Measurements from ENCODE around the gene FASTKD3. TPM values are rescaled to one million over a fixed set of nuclear protein-coding genes. Genes with fewer than 3 reads are reported as not detected.

The FASTKD3 gene
- total and polyA plus RNA-seq, 10 of the 15 experiments (the other 5 are each of a cell fraction or from before 2014, with no cell fraction given), result 12.1 to 59.6 (median 25.3) TPM

GRCh38 chr5:7845557-7845956 lies 23.3 kb downstream of the FASTKD3 start:
- Histone ChIP-seq H2AFZ (ENCODE audit: control insufficient read depth, low read depth, low read length) (no peak overlapping the region), H3K36me3 (ENCODE audit: control insufficient read depth in 2 of 2, insufficient read depth in 2 of 2, low read length in 1 of 2) (no peaks in the 10 kb centered on the region), H4K20me1 (ENCODE audit: control insufficient read depth, insufficient read depth) (no peaks in the 10 kb centered on the region), H3K27me3 (replicated peaks in 1 of 2; ENCODE audit: control insufficient read depth in 2 of 2, insufficient read depth in 2 of 2, low read length in 1 of 2) (peaks cover 0 to 9% of the 10 kb centered on the region in 2 experiments; a peak in 2 of 4 replicates), H3K27ac (ENCODE audit: control insufficient read depth, insufficient read depth) (no peak overlapping the region), H3K4me3 (no peak overlapping the region), H3K4me2 (ENCODE audit: control insufficient read depth, insufficient read depth) (no peak overlapping the region), H3K79me2 (ENCODE audit: control insufficient read depth, insufficient read depth, low read length) (no peaks in the 10 kb centered on the region), H3K4me1 (ENCODE audit: control insufficient read depth, insufficient read depth, low read length) (no peaks in the 10 kb centered on the region), H3K9ac (ENCODE audit: control insufficient read depth, insufficient read depth, low read length) (no peak overlapping the region), H3K9me3 (replicated peaks; ENCODE audit: control insufficient read depth, insufficient read depth, low read length) (no peaks in the 10 kb centered on the region)
- no TSS peak for BruUV-seq (replicated peaks)
- DNase-seq (ENCODE audit: low read depth, low spot score), result no peak
- ChIA-PET POLR2A (interaction anchor here (0.5 kb wide), 1 partner anchor 490 kb away, joined by 3 read pairs; no protein-coding TSS in a partner anchor), SMC1A (ENCODE audit: uncharacterized antibody, unreplicated experiment) (interaction anchor here (1.1 kb wide), 1 partner anchor 10 kb away, joined by 3 read pairs; no protein-coding TSS in a partner anchor), CTCF (no interaction called here), RAD21 (ENCODE audit: unreplicated experiment) (no interaction called here)
- 68% methylated on average over 7 of the region's 7 CpGs for WGBS (ENCODE audit: insufficient coverage, insufficient replicate concordance, low lambda C conversion rate, missing lambda C conversion rate)
- intact Hi-C loops (cut with micrococcal nuclease; ENCODE audit: unreplicated experiment), result no loop called here
- TF ChIP-seq FOXK2 (IDR thresholded peaks at IDR 0.05) (no peak), LARP7 (IDR thresholded peaks at IDR 0.05) (no peak), E2F4 (IDR thresholded peaks at IDR 0.05; ENCODE audit: low read depth, low read length) (no peak), WRNIP1 (IDR thresholded peaks at IDR 0.05; ENCODE audit: borderline replicate concordance, low read depth, low read length) (no peak), KAT2A (conservative IDR thresholded peaks at IDR 0.05; ENCODE audit: control insufficient read depth, low read depth, low read length) (no peak), RCOR1 (conservative IDR thresholded peaks at IDR 0.05; ENCODE audit: low read depth, low read length) (no peak), NFYB (IDR thresholded peaks at IDR 0.05; ENCODE audit: insufficient read depth, low read depth, low read length) (no peak), YBX1 (IDR thresholded peaks at IDR 0.05) (no peak), SREBF1 (IDR thresholded peaks at IDR 0.05; ENCODE audit: low read length) (no peak), SMAD1 (IDR thresholded peaks at IDR 0.05; ENCODE audit: low read depth, partially characterized antibody) (no peak), KLF5 (IDR thresholded peaks at IDR 0.05; ENCODE audit: partially characterized antibody) (no peak), NKRF (conservative IDR thresholded peaks at IDR 0.05) (no peak), RELB (IDR thresholded peaks at IDR 0.05; ENCODE audit: low read depth) (no peak), SUPT20H (IDR thresholded peaks at IDR 0.05; ENCODE audit: borderline replicate concordance, control insufficient read depth, low read depth, low read length) (no peak), RELA (IDR thresholded peaks at IDR 0.05; ENCODE audit: borderline replicate concordance, partially characterized antibody) (no peak)
- TF ChIP-seq, protein P1, sequence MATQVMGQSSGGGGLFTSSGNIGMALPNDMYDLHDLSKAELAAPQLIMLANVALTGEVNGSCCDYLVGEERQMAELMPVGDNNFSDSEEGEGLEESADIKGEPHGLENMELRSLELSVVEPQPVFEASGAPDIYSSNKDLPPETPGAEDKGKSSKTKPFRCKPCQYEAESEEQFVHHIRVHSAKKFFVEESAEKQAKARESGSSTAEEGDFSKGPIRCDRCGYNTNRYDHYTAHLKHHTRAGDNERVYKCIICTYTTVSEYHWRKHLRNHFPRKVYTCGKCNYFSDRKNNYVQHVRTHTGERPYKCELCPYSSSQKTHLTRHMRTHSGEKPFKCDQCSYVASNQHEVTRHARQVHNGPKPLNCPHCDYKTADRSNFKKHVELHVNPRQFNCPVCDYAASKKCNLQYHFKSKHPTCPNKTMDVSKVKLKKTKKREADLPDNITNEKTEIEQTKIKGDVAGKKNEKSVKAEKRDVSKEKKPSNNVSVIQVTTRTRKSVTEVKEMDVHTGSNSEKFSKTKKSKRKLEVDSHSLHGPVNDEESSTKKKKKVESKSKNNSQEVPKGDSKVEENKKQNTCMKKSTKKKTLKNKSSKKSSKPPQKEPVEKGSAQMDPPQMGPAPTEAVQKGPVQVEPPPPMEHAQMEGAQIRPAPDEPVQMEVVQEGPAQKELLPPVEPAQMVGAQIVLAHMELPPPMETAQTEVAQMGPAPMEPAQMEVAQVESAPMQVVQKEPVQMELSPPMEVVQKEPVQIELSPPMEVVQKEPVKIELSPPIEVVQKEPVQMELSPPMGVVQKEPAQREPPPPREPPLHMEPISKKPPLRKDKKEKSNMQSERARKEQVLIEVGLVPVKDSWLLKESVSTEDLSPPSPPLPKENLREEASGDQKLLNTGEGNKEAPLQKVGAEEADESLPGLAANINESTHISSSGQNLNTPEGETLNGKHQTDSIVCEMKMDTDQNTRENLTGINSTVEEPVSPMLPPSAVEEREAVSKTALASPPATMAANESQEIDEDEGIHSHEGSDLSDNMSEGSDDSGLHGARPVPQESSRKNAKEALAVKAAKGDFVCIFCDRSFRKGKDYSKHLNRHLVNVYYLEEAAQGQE (IDR thresholded peaks at IDR 0.05; ENCODE audit: low read depth, low read length), result no peak
- ATAC-seq, result no peak
- in situ Hi-C loops (cut with MboI), result no loop called here
- no peak for FAIRE-seq
